Fibroblast of skin of back (primary cell): ENCODE results near the gene RNF157.
A peak's percentile ranks its signal among the peaks of the same experiment; 100 is the strongest.

Experiments used
- DNase-seq: peaks from one replicate; pipeline ENCODE4 v3.0.0-alpha.2; 2013

Gene RNF157

GRCh38 chr17:76155988-76156661, 84.2 kb downstream of the RNF157 start:
- no peak for DNase-seq

GRCh38 chr17:76154936-76155845, 85.1 kb downstream of the RNF157 start:
- DNase-seq: no peak

GRCh38 chr17:76154292-76154691, 86.0 kb downstream of the RNF157 start:
- DNase-seq: no peak

- no peak for DNase-seq
Observed at GRCh38 chr17:76153640-76154039, 86.7 kb downstream of the RNF157 start.

GRCh38 chr17:76153202-76153601, 87.1 kb downstream of the RNF157 start:
- no peak for DNase-seq

GRCh38 chr17:76152591-76152990, 87.7 kb downstream of the RNF157 start:
- no peak for DNase-seq

GRCh38 chr17:76151896-76152454, 88.3 kb downstream of the RNF157 start:
- DNase-seq: no peak

GRCh38 chr17:76150712-76151622, 89.3 kb downstream of the RNF157 start:
- DNase-seq: no peak

- DNase-seq: no peak
Observed at GRCh38 chr17:76149214-76149613, 91.1 kb downstream of the RNF157 start.

GRCh38 chr17:76148015-76148326, 92.3 kb downstream of the RNF157 start:
- no peak for DNase-seq

- peak; percentile 33 for DNase-seq
Observed at GRCh38 chr17:76147211-76148014, 92.9 kb downstream of the RNF157 start.

- no peak for DNase-seq
Observed at GRCh38 chr17:76146053-76146851, 94.0 kb downstream of the RNF157 start.

GRCh38 chr17:76145231-76146052, 94.9 kb downstream of the RNF157 start:
- no peak for DNase-seq

GRCh38 chr17:76142585-76143041, 97.7 kb downstream of the RNF157 start:
- DNase-seq: no peak

GRCh38 chr17:76142039-76142584, 98.2 kb downstream of the RNF157 start:
- no peak for DNase-seq

GRCh38 chr17:76141212-76142038, 98.9 kb downstream of the RNF157 start, which contains the start of gene FOXJ1:
FOXJ1 (minus strand) TSS chr17:76141245; CDS start chr17:76140395, 850 bp downstream.
- peak; percentile 80 for DNase-seq

- no peak for DNase-seq
Observed at GRCh38 chr17:76140661-76141211, 99.6 kb downstream of the RNF157 start.
